ENCODE measurements around the gene FHL2. TPM values are rescaled to one million over a fixed set of nuclear protein-coding genes. Genes with fewer than 3 reads are reported as not detected.
A peak's percentile ranks its signal among the peaks of the same experiment; 100 is the strongest.

FHL2 gene
- total and polyA plus RNA-seq, 2 donors = 14.2 to 49.2 TPM

DNA sequence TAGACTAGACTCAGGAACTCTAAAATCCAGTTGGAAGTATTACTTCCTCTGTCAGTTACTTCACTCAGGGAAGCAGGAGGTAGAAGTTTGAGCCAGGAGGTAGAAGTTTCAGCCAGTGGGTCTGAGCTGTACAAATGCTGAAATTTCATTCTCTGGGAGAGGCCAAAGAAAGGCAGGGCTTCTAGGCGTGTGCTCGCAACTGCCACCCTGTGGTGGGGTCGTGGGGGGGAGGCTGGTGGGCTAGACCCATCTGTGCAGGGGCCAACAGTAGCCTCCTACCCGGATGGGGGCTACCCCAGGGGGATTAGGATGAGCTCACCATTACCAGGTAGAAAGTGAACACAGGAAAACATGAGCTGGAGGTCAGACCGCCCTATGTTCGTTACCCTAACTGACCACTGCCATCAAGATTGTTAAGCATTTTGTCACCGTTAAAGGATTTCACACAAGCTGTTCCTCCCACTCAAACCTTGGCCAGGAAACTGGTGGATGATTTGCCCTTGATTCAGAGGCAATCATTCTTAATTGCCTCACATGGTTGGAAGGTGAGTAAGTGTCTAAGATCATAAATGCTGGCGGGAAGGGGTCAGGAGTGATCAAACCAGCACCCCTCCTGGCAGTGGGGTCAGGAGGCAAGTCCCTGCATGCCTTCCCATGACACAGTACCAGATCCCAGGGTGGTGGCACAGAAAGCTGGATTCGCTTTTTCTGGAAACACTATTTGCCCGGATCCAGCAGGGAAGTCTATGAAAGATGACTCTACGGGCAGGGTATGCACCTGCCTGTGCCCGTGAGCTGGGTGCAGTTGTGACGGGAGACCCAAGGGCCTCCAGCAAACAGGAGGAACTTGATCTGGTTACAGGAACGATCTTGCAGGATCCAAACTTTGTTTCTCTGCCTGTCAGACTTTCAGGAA, 5.2 kb upstream of the FHL2 start:
- DNase-seq (ENCODE audit: low read depth in 6 of 9, low spot score in 9 of 9) = no peak
- H3K27ac ChIP-seq (ENCODE audit: low read depth in 1 of 2, low read length in 1 of 2) = peak overlapping the region in 1 of 2 donors; percentile 36
- no peaks in the 10 kb centered on the region for H3K36me3 ChIP-seq (ENCODE audit: control insufficient read depth in 2 of 2, insufficient read depth in 2 of 2, low read length in 1 of 2)
- H3K4me3 ChIP-seq (ENCODE audit: low read length in 2 of 2) = no peak overlapping the region
- peaks cover 0 to 5% of the 10 kb centered on the region in 2 donors for H3K9me3 ChIP-seq (ENCODE audit: control insufficient read depth in 2 of 2, insufficient read depth in 1 of 2, low read length in 1 of 2)
- WGBS = 85% methylated on average over 14 of the region's 14 CpGs
- H3K27me3 ChIP-seq (ENCODE audit: control insufficient read depth in 2 of 2, insufficient read depth in 1 of 2, low read length in 1 of 2) = peaks cover 0 to 6% of the 10 kb centered on the region in 2 donors
- H3K4me1 ChIP-seq (ENCODE audit: control insufficient read depth in 2 of 2, insufficient read depth in 2 of 2, low read length in 2 of 2) = peaks cover 4 to 19% of the 10 kb centered on the region in 2 donors

GRCh38 chr2:105403241-105403782, 4.5 kb upstream of the FHL2 start:
- DNase-seq (ENCODE audit: low read depth in 6 of 9, low spot score in 9 of 9) = no peak
- no peak overlapping the region for H3K4me3 ChIP-seq (ENCODE audit: low read length in 2 of 2)
- peaks cover 0 to 8% of the 10 kb centered on the region in 2 donors for H3K27me3 ChIP-seq (ENCODE audit: control insufficient read depth in 2 of 2, insufficient read depth in 1 of 2, low read length in 1 of 2)
- peaks cover 0 to 5% of the 10 kb centered on the region in 2 donors for H3K9me3 ChIP-seq (ENCODE audit: control insufficient read depth in 2 of 2, insufficient read depth in 1 of 2, low read length in 1 of 2)
- WGBS = 87% methylated on average over 8 of the region's 8 CpGs
- peaks cover 6 to 16% of the 10 kb centered on the region in 2 donors for H3K4me1 ChIP-seq (ENCODE audit: control insufficient read depth in 2 of 2, insufficient read depth in 2 of 2, low read length in 2 of 2)
- H3K27ac ChIP-seq (ENCODE audit: low read depth in 1 of 2, low read length in 1 of 2) = peak overlapping the region in 1 of 2 donors; percentile 36
- H3K36me3 ChIP-seq (ENCODE audit: control insufficient read depth in 2 of 2, insufficient read depth in 2 of 2, low read length in 1 of 2) = no peaks in the 10 kb centered on the region

DNA sequence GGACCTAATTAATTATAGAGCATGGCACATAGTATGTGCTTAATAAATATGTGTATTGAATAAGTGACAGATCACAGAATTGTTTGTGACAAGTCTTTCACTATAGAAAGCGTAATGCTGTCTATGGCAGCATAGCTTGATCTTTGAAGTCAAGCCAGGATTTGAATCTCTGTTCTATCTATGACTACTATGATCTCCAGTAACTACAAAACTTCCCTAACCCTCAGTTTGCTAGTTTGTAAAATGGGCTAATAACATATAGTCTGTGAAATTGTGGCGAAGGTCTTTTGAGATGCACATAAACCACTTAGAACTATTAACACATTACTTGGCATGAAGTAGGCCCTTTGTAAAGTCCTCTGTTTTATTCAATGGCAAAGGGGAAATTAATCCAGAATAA, 4.0 kb upstream of the FHL2 start:
- no peak overlapping the region for H3K4me3 ChIP-seq (ENCODE audit: low read length in 2 of 2)
- WGBS = 99% methylated on average over 2 of the region's 2 CpGs
- H3K36me3 ChIP-seq (ENCODE audit: control insufficient read depth in 2 of 2, insufficient read depth in 2 of 2, low read length in 1 of 2) = no peaks in the 10 kb centered on the region
- peaks cover 6 to 16% of the 10 kb centered on the region in 2 donors for H3K4me1 ChIP-seq (ENCODE audit: control insufficient read depth in 2 of 2, insufficient read depth in 2 of 2, low read length in 2 of 2)
- H3K9me3 ChIP-seq (ENCODE audit: control insufficient read depth in 2 of 2, insufficient read depth in 1 of 2, low read length in 1 of 2) = peaks cover 0 to 5% of the 10 kb centered on the region in 2 donors
- H3K27me3 ChIP-seq (ENCODE audit: control insufficient read depth in 2 of 2, insufficient read depth in 1 of 2, low read length in 1 of 2) = peaks cover 0 to 8% of the 10 kb centered on the region in 2 donors
- no peak for DNase-seq (ENCODE audit: low read depth in 6 of 9, low spot score in 9 of 9)
- H3K27ac ChIP-seq (ENCODE audit: low read depth in 1 of 2, low read length in 1 of 2) = no peak overlapping the region

DNA sequence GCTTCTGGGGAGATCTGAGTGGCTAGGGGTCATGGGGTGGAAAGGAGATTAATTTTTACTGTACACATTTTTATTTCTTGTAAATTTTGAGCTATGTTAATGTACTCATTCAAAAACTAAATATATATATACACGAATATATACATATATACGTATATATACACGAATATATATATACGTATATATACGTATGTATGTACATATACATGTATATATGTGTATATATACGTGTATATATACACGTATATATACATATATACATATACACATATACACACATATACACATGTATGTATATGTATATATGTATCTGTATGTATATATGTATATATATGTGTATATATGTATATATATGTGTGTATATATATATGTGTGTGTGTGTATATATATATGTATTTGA, 3.0 kb upstream of the FHL2 start:
- H3K4me3 ChIP-seq (ENCODE audit: low read length in 2 of 2) = no peak overlapping the region
- H3K4me1 ChIP-seq (ENCODE audit: control insufficient read depth in 2 of 2, insufficient read depth in 2 of 2, low read length in 2 of 2) = peaks cover 6 to 19% of the 10 kb centered on the region in 2 donors
- H3K27me3 ChIP-seq (ENCODE audit: control insufficient read depth in 2 of 2, insufficient read depth in 1 of 2, low read length in 1 of 2) = peaks cover 0 to 8% of the 10 kb centered on the region in 2 donors
- no peak for DNase-seq (ENCODE audit: low read depth in 6 of 9, low spot score in 9 of 9)
- no peaks in the 10 kb centered on the region for H3K36me3 ChIP-seq (ENCODE audit: control insufficient read depth in 2 of 2, insufficient read depth in 2 of 2, low read length in 1 of 2)
- WGBS = 98% methylated on average over 7 of the region's 7 CpGs
- no peak overlapping the region for H3K27ac ChIP-seq (ENCODE audit: low read depth in 1 of 2, low read length in 1 of 2)
- peaks cover 0 to 5% of the 10 kb centered on the region in 2 donors for H3K9me3 ChIP-seq (ENCODE audit: control insufficient read depth in 2 of 2, insufficient read depth in 1 of 2, low read length in 1 of 2)

DNA sequence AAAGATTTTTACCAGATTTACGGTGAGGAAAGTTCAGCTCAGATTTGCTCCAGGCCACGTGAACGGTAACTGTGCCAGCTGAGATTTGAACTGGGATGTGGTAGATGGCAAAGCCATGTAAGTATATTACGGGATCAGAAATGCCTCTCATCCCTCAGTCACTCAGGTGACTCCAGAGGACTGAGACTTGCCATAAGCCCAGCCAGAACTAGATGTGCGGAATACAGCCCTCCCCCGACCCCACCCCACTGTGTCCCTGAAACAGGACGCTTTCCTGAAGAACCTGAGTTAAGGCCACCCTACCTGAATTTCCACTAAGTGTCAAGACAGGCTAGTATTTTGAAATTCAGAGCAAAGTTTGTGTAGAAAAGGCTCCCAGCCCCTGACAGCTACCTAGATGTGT, 1.3 kb upstream of the FHL2 start:
- DNase-seq (ENCODE audit: low read depth in 6 of 9, low spot score in 9 of 9) = no peak
- WGBS = 95% methylated on average over 7 of the region's 7 CpGs
- Histone ChIP-seq H3K27me3 (ENCODE audit: control insufficient read depth in 2 of 2, insufficient read depth in 1 of 2, low read length in 1 of 2) (peaks cover 0 to 8% of the 10 kb centered on the region in 2 donors), H3K4me3 (ENCODE audit: low read length in 2 of 2) (no peak overlapping the region), H3K27ac (ENCODE audit: low read depth in 1 of 2, low read length in 1 of 2) (peak overlapping the region in 1 of 2 donors; percentile 36), H3K9me3 (ENCODE audit: control insufficient read depth in 2 of 2, insufficient read depth in 1 of 2, low read length in 1 of 2) (peaks cover 0 to 5% of the 10 kb centered on the region in 2 donors), H3K4me1 (ENCODE audit: control insufficient read depth in 2 of 2, insufficient read depth in 2 of 2, low read length in 2 of 2) (peaks cover 11 to 25% of the 10 kb centered on the region in 2 donors), H3K36me3 (ENCODE audit: control insufficient read depth in 2 of 2, insufficient read depth in 2 of 2, low read length in 1 of 2) (peaks cover 3 to 4% of the 10 kb centered on the region in 2 donors)

GRCh38 chr2:105399207-105399861, 483 bp upstream of the FHL2 start:
- Histone ChIP-seq H3K27me3 (ENCODE audit: control insufficient read depth in 2 of 2, insufficient read depth in 1 of 2, low read length in 1 of 2) (peaks cover 0 to 8% of the 10 kb centered on the region in 2 donors), H3K4me3 (ENCODE audit: low read length in 2 of 2) (peak overlapping the region; percentile 36 to 95), H3K27ac (ENCODE audit: low read depth in 1 of 2, low read length in 1 of 2) (peak overlapping the region in 1 of 2 donors; percentile 56), H3K4me1 (ENCODE audit: control insufficient read depth in 2 of 2, insufficient read depth in 2 of 2, low read length in 2 of 2) (peaks cover 11 to 28% of the 10 kb centered on the region in 2 donors), H3K36me3 (ENCODE audit: control insufficient read depth in 2 of 2, insufficient read depth in 2 of 2, low read length in 1 of 2) (peaks cover 3 to 4% of the 10 kb centered on the region in 2 donors), H3K9me3 (ENCODE audit: control insufficient read depth in 2 of 2, insufficient read depth in 1 of 2, low read length in 1 of 2) (peaks cover 0 to 5% of the 10 kb centered on the region in 2 donors)
- no peak for DNase-seq (ENCODE audit: low read depth in 6 of 9, low spot score in 9 of 9)
- WGBS = 49% methylated on average over 38 of the region's 38 CpGs

- WGBS = 50% methylated on average over 6 of the region's 6 CpGs
- Histone ChIP-seq H3K4me3 (ENCODE audit: low read length in 2 of 2) (peak overlapping the region; percentile 95 to 96), H3K27ac (ENCODE audit: low read depth in 1 of 2, low read length in 1 of 2) (no peak overlapping the region), H3K27me3 (ENCODE audit: control insufficient read depth in 2 of 2, insufficient read depth in 1 of 2, low read length in 1 of 2) (peaks cover 0 to 8% of the 10 kb centered on the region in 2 donors), H3K9me3 (ENCODE audit: control insufficient read depth in 2 of 2, insufficient read depth in 1 of 2, low read length in 1 of 2) (peaks cover 0 to 5% of the 10 kb centered on the region in 2 donors), H3K36me3 (ENCODE audit: control insufficient read depth in 2 of 2, insufficient read depth in 2 of 2, low read length in 1 of 2) (peaks cover 7 to 14% of the 10 kb centered on the region in 2 donors), H3K4me1 (ENCODE audit: control insufficient read depth in 2 of 2, insufficient read depth in 2 of 2, low read length in 2 of 2) (peaks cover 11 to 22% of the 10 kb centered on the region in 2 donors)
- no peak for DNase-seq (ENCODE audit: low read depth in 6 of 9, low spot score in 9 of 9)
Observed at GRCh38 chr2:105397953-105398335, 907 bp downstream of the FHL2 start.

DNA sequence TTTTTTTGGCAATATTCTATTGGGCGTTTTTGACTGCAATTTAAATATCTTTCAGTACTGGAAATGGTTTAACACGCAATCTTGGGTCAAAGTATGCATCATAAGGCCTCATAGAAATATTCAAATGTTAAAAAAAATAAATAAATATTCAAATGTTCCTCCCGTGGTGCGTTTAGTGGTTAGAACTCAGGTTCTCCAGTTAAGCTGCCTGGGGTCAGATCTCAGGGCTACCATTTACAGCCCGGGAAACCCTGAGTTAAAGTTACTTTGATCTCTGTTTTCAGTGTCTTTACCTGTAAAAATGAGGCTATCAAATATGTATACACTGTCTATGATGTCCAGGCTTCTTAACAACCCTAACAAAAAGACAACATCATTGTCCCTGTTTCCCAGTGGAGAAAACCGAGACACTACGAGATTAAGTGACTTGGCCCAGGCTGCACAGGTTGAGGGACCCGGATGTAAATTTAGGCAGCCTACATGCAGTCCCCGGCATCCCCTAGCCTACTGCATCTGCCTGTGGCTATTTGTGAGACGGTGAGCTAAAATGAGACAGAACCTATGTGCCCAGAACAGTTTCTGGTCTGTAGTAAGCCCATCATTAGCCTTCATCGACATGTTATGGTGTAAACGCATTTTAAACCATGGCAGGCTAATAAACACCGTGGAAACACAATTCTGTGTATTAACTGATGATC, 1.7 kb downstream of the FHL2 start:
- peaks cover 0 to 8% of the 10 kb centered on the region in 2 donors for H3K27me3 ChIP-seq (ENCODE audit: control insufficient read depth in 2 of 2, insufficient read depth in 1 of 2, low read length in 1 of 2)
- H3K36me3 ChIP-seq (ENCODE audit: control insufficient read depth in 2 of 2, insufficient read depth in 2 of 2, low read length in 1 of 2) = peaks cover 7 to 15% of the 10 kb centered on the region in 2 donors
- H3K4me1 ChIP-seq (ENCODE audit: control insufficient read depth in 2 of 2, insufficient read depth in 2 of 2, low read length in 2 of 2) = peaks cover 11 to 27% of the 10 kb centered on the region in 2 donors
- peaks cover 0 to 5% of the 10 kb centered on the region in 2 donors for H3K9me3 ChIP-seq (ENCODE audit: control insufficient read depth in 2 of 2, insufficient read depth in 1 of 2, low read length in 1 of 2)
- 93% methylated on average over 13 of the region's 13 CpGs for WGBS
- no peak overlapping the region for H3K27ac ChIP-seq (ENCODE audit: low read depth in 1 of 2, low read length in 1 of 2)
- H3K4me3 ChIP-seq (ENCODE audit: low read length in 2 of 2) = peak overlapping the region in 1 of 2 donors; percentile 19
- no peak for DNase-seq (ENCODE audit: low read depth in 6 of 9, low spot score in 9 of 9)
